ENCODE data around the gene CNGA4.
"Not testable (repeated sequence)": the region's sequence is repeated elsewhere in the genome, so short reads cannot be mapped to it uniquely, and the experiment has no call there.

Gene CNGA4

DNA sequence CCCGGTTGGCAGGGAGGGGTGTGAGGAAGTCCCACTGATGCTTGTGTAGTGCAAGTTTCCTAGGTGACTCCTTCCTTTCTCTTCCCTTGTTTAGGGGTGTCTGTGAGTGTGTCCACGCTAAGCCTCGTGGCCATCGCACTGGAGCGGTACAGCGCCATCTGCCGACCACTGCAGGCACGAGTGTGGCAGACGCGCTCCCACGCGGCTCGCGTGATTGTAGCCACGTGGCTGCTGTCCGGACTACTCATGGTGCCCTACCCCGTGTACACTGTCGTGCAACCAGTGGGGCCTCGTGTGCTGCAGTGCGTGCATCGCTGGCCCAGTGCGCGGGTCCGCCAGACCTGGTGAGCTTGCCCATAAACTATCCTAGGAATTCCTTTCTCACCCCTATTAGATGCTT lies 31.1 kb downstream of the CNGA4 start:
- DNase-seq, result no peak

DNA sequence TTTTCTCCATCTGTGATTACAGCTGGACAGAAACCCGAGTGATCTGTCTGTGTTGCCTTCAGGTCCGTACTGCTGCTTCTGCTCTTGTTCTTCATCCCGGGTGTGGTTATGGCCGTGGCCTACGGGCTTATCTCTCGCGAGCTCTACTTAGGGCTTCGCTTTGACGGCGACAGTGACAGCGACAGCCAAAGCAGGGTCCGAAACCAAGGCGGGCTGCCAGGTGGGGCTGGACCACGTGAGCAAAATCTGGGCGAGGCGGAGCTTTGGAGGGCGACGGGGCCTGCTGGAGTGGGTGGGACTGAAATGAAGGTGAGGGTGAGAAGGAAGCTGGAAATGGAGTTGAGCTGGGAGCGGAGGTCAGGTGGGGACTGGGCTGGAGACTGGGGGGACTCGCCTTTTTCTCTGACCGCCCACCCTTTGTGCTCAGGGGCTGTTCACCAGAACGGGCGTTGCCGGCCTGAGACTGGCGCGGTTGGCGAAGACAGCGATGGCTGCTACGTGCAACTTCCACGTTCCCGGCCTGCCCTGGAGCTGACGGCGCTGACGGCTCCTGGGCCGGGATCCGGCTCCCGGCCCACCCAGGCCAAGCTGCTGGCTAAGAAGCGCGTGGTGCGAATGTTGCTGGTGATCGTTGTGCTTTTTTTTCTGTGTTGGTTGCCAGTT lies 31.8 kb downstream of the CNGA4 start:
- DNase-seq, result no peak

DNA sequence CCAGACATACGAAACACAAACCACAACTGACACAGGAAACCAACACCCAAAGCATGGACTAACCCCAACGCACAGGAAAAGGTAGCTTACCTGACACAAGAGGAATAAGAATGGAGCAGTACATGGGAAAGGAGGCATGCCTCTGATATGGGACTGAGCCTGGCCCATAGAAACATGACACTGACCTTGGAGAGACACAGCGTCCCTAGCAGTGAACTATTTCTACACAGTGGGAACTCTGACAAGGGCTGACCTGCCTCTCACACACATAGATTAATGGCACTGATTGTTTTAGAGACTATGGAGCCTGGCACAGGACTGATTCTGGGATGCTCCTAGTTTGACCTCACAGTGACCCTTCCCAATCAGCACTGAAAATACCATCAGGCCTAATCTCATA lies 32.7 kb downstream of the CNGA4 start:
- DNase-seq, result no peak

DNA sequence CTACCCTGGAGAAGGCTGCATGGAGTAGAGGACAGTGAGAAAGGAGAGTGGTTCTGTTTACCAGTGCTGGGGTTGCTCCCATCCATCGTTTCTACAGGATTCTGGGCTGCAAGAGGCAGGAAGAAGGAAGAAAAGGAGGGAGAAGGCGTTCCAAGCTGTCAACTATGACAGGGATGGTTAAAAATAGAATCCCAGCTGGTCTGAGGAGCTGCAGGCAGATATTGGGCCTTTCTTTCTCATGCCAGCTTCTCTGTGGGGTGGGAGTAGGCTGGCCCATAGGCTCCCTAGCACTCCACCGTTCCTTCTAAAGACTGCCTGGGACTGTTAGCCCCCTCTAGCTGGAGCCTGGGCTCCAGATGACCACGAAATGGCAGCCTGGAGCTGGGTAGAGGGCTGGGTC lies 34.3 kb downstream of the CNGA4 start:
- no peak for DNase-seq

GRCh38 chr11:6280809-6281208 lies 41.9 kb downstream of the CNGA4 start:
- DNase-seq, result not testable (repeated sequence)

- no peak for DNase-seq
Measured at GRCh38 chr11:6283453-6284023, 44.6 kb downstream of the CNGA4 start.

DNA sequence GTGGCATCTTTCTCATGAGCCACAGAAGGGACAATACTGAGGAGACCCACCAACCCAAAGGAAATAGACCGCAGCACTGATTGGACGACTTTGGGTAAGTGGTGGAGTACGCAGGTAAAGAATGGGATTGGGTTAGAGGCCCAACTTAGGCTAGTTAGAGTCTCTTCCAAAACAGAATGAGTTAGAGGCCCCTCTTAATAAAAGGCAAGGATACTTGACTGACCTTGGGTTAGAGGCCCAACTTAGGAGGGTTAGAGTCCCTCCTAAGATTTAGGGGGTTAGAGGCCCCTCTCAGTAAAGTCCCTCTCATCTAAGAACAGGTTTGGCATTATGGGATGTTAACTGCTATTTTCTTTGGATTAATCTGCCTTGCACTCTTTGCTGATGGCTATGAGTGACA lies 45.4 kb downstream of the CNGA4 start:
- DNase-seq, result no peak

GRCh38 chr11:6285019-6285418 lies 46.1 kb downstream of the CNGA4 start:
- no peak for DNase-seq
